ENCODE measurements around the gene PCDHA5.

DNA sequence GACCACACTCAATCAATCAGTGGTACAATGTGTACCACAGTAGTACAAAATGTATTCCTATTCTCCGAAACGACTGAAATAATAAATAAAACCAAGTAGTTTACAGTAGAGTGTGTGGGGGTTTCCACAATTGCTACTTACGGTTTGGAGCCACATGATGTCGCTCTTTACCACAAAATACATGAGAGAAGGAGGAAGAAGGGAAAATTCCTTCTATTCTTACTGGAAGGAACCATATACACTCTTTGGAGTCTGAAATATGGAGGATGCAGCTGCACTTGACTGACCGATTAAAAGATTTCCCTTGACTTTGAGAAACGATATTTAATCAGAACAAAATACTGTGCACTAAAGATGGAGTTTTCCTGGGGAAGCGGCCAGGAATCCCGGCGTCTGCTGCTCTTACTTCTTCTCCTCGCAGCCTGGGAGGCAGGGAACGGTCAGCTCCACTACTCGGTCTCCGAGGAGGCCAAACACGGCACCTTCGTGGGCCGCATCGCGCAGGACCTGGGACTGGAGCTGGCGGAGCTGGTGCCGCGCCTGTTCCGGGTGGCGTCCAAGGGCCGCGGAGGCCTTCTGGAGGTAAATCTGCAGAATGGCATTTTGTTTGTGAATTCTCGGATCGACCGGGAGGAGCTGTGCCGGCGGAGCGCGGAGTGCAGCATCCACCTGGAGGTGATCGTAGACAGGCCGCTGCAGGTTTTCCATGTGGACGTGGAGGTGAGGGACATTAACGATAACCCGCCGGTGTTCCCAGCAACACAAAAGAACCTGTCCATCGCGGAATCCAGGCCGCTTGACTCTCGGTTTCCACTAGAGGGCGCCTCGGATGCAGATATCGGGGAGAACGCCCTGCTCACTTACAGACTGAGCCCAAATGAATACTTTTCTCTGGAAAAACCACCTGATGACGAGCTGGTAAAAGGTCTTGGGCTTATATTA lies 14.3 kb upstream of the PCDHA5 start, which contains the start of gene PCDHA4:
- TF ChIP-seq CREB1 (IDR thresholded peaks at IDR 0.05; ENCODE audit: low read depth) (no peak), RAD21 (IDR thresholded peaks at IDR 0.05; ENCODE audit: low read depth) (peak; percentile 58), YY1 (IDR thresholded peaks at IDR 0.05; ENCODE audit: low read depth) (no peak)
